ENCODE results near the gene SLIT3.

DNA sequence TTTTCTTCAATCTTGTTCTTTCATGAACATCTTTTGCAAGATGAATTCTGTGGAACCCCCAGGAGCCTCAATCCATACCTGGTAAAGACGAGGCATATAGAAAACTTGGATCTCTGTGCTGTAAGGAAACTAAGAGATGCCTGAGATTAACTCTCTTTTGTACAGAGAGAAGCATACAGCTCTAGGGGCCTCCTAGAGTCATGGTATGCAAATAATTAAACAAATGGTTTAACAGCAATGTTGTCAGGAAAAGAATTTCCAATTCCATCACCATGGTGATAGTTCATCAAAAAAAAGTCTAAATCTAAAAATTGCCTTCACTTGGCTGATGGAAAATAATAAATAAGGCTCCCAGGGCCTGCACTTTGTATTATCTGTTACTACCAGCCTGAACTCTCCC, 275.4 kb downstream of the SLIT3 start:
- TF ChIP-seq, protein P1, sequence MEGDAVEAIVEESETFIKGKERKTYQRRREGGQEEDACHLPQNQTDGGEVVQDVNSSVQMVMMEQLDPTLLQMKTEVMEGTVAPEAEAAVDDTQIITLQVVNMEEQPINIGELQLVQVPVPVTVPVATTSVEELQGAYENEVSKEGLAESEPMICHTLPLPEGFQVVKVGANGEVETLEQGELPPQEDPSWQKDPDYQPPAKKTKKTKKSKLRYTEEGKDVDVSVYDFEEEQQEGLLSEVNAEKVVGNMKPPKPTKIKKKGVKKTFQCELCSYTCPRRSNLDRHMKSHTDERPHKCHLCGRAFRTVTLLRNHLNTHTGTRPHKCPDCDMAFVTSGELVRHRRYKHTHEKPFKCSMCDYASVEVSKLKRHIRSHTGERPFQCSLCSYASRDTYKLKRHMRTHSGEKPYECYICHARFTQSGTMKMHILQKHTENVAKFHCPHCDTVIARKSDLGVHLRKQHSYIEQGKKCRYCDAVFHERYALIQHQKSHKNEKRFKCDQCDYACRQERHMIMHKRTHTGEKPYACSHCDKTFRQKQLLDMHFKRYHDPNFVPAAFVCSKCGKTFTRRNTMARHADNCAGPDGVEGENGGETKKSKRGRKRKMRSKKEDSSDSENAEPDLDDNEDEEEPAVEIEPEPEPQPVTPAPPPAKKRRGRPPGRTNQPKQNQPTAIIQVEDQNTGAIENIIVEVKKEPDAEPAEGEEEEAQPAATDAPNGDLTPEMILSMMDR (IDR thresholded peaks at IDR 0.05), result no peak
- TF ChIP-seq EZH2 (IDR thresholded peaks at IDR 0.05) (no peak), EZH2phosphoT487 (IDR thresholded peaks at IDR 0.05) (no peak)
